MM.1S (cell line): ENCODE results near the gene LZTS3.

Source experiments
- DNase-seq: peaks from one replicate; pipeline ENCODE4 v3.0.0-alpha.2; 2015
- H2AFZ ChIP-seq: fragments of 300-600 bp; sonication (generic); 2 replicates; pipeline ENCODE4 v1.6.0; 2016; ENCODE audit warnings: antibody characterized with exemption, low read length
- H3F3A ChIP-seq: fragments of 300-600 bp; sonication (generic); 2 replicates; pipeline ENCODE4 v1.6.1; 2016; ENCODE audit warnings: mild to moderate bottlenecking, antibody characterized with exemption, low read length, moderate library complexity, mixed read lengths; ENCODE audit not compliant: insufficient read depth
- H3K27ac ChIP-seq: fragments of 300-600 bp; sonication (generic); 2 replicates; pipeline ENCODE4 v1.5.1; 2016; ENCODE audit warnings: mild to moderate bottlenecking, low read length
- H3K27me3 ChIP-seq: fragments of 300-600 bp; sonication (generic); replicated peaks from 2 replicates; pipeline ENCODE4 v1.6.0; 2016; ENCODE audit warnings: low read length; ENCODE audit not compliant: insufficient read depth
- H3K36me3 ChIP-seq: fragments of 300-600 bp; sonication (generic); replicated peaks from 2 replicates; pipeline ENCODE4 v1.6.1; 2016; ENCODE audit warnings: mild to moderate bottlenecking, low read length, mixed read lengths; ENCODE audit not compliant: insufficient read depth
- H3K4me1 ChIP-seq: fragments of 300-600 bp; sonication (generic); 2 replicates; pipeline ENCODE4 v1.6.1; 2016; ENCODE audit warnings: low read length, mixed read lengths
- H3K4me2 ChIP-seq: fragments of 300-600 bp; sonication (generic); 2 replicates; pipeline ENCODE4 v1.6.0; 2016; ENCODE audit warnings: low read depth, low read length
- H3K4me3 ChIP-seq: fragments of 300-600 bp; sonication (generic); 2 replicates; pipeline ENCODE4 v1.5.1; 2016; ENCODE audit warnings: low read length, mixed read lengths
- H3K79me2 ChIP-seq: fragments of 300-600 bp; sonication (generic); 2 replicates; pipeline ENCODE4 v1.6.1; 2016; ENCODE audit warnings: mixed run types, low read length, mixed read lengths
- H3K9ac ChIP-seq: fragments of 300-600 bp; sonication (generic); 2 replicates; pipeline ENCODE4 v1.6.1; 2016; ENCODE audit warnings: low read length, mixed read lengths
- H3K9me2 ChIP-seq: fragments of 300-600 bp; sonication (generic); replicated peaks from 2 replicates; pipeline ENCODE4 v1.6.1; 2016; ENCODE audit warnings: mild to moderate bottlenecking, low read length, mixed read lengths; ENCODE audit not compliant: insufficient read depth
- H3K9me3 ChIP-seq: fragments of 300-600 bp; sonication (generic); replicated peaks from 2 replicates; pipeline ENCODE4 v1.6.1; 2016; ENCODE audit warnings: mild to moderate bottlenecking, low read length, mixed read lengths; ENCODE audit not compliant: insufficient read depth
- H4K20me1 ChIP-seq: fragments of 300-600 bp; sonication (generic); 2 replicates; pipeline ENCODE4 v1.6.1; 2016; ENCODE audit warnings: mild to moderate bottlenecking, low read length, moderate library complexity, mixed read lengths; ENCODE audit not compliant: insufficient read depth
- EZH2 ChIP-seq: fragments of 300-600 bp; sonication (generic); optimal IDR thresholded peaks from 2 replicates; pipeline ENCODE3; 2017; ENCODE audit warnings: low read depth, mild to moderate bottlenecking, antibody characterized with exemption, low read length, mixed read lengths
- EZH2phosphoT487 ChIP-seq: fragments of 300-600 bp; sonication (generic); IDR thresholded peaks from 2 replicates; pipeline ENCODE4 v1.6.1; 2018; ENCODE audit warnings: antibody characterized with exemption, low read length
- TF ChIP-seq, protein P1 (sequence below): fragments of 300-600 bp; sonication (generic); IDR thresholded peaks from 2 replicates; pipeline ENCODE4 v1.5.1; 2016; ENCODE audit warnings: antibody characterized with exemption, low read length, mixed read lengths

LZTS3 gene

DNA sequence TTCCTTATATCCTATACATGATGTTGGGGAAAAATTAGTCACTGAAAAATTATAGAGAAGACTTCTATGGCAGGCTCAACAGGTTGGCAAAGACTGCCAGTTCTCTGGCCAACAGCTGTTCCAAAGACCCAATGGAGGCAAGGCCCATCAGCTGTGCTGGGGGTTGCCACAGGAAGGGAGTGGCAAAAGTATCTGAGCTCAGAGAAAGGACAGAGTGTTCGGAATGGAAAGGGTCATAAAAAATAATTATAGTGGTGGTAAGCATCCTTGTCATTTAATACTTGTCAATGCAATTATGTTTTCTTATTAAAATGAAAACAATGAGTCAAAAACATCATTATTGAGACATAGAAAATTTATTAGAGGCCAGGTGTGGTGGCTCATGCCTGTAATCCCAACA is 49.8 kb downstream of the LZTS3 start:
- H3K27ac ChIP-seq = no peak overlapping the region
- TF ChIP-seq EZH2 = no peak
- TF ChIP-seq, protein P1, sequence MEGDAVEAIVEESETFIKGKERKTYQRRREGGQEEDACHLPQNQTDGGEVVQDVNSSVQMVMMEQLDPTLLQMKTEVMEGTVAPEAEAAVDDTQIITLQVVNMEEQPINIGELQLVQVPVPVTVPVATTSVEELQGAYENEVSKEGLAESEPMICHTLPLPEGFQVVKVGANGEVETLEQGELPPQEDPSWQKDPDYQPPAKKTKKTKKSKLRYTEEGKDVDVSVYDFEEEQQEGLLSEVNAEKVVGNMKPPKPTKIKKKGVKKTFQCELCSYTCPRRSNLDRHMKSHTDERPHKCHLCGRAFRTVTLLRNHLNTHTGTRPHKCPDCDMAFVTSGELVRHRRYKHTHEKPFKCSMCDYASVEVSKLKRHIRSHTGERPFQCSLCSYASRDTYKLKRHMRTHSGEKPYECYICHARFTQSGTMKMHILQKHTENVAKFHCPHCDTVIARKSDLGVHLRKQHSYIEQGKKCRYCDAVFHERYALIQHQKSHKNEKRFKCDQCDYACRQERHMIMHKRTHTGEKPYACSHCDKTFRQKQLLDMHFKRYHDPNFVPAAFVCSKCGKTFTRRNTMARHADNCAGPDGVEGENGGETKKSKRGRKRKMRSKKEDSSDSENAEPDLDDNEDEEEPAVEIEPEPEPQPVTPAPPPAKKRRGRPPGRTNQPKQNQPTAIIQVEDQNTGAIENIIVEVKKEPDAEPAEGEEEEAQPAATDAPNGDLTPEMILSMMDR = no peak
- no peak for TF ChIP-seq EZH2phosphoT487

DNA sequence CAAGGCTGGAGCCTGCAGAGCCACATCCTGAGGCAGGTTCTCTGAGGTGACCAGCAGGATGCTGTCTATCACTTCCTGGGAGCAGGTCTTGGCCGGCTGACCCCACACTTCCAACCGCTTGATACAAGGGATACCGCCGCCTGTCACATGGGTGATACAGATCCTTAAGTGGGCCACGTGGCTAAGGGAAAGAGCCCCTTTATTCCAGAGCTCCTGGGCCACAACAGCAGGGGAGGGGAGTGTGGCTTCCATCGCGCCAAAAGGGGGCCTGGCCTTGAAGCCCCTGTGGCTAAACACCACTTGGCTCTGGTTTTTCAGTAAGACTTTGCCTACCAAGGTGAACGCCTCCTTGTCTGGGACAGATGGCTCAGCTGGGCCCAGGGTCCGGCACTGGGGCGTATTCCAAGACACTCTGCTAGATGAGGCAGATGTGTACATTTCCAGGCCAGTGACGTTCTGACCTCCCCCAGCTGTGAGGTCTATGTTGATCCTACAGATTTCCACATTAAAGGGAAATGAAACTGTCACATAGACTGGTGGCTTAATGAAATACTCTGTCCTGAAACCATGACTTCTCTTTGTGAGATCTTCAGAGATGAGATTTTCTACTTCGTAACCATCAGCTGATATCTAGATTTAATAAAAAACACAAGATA is 51.3 kb downstream of the LZTS3 start:
- no peak for DNase-seq
- Histone ChIP-seq H3K9ac (no peak overlapping the region), H4K20me1 (no peaks in the 10 kb centered on the region)

More for the DNA sequence above, 49.8 kb downstream of the LZTS3 start:
- Histone ChIP-seq H3K79me2 (no peaks in the 10 kb centered on the region), H2AFZ (no peak overlapping the region), H3F3A (no peaks in the 10 kb centered on the region), H3K4me1 (no peaks in the 10 kb centered on the region), H3K4me3 (no peak overlapping the region), H4K20me1 (no peaks in the 10 kb centered on the region), H3K4me2 (no peak overlapping the region), H3K27me3 (no peaks in the 10 kb centered on the region), H3K9ac (no peak overlapping the region), H3K9me2 (no peaks in the 10 kb centered on the region), H3K9me3 (no peaks in the 10 kb centered on the region), H3K36me3 (0 out of 2 replicates have a peak, but pooled peaks cover 8% of the 10 kb centered on the region)
- no peak for DNase-seq

DNA sequence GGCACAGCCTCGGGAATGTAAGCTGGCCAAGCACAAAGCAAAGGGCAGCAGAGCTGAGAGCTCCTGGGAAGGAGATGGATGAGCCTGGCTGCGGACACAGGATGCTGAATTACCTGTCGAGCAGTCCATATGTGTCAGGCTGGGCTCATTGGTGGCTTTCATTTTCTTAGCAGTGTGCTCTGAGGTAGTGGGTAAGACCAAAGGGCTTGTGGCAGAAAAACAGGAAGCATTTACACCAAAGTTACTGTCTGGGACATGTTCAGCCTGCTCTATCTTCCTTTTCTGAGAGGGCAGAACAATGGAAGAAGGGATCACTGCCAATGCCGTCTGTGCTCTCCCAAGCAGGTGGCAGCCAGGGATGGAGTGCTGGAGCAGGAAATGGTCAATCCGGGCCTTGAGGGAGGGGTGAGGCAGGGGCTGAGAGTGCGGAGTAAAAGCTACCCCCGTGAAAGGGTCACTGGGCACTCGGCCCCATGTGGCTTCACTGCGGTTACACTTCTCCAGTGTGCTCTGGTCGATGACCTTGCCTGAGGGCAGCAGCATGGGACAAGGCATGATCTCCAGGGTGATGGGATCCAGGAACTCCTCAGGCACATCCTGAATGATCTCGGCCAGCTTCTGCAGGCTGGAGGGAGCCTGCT is 52.0 kb downstream of the LZTS3 start:
- Histone ChIP-seq H3K36me3 (0 out of 2 replicates have a peak, but pooled peaks cover 8% of the 10 kb centered on the region), H3K9me3 (no peaks in the 10 kb centered on the region), H2AFZ (no peak overlapping the region), H3K79me2 (no peaks in the 10 kb centered on the region), H3K4me3 (no peak overlapping the region), H4K20me1 (no peaks in the 10 kb centered on the region), H3K9ac (no peak overlapping the region), H3K27ac (no peak overlapping the region), H3K9me2 (no peaks in the 10 kb centered on the region), H3K27me3 (no peaks in the 10 kb centered on the region), H3K4me2 (no peak overlapping the region), H3K4me1 (no peaks in the 10 kb centered on the region), H3F3A (no peaks in the 10 kb centered on the region)
- no peak for DNase-seq
- no peak for TF ChIP-seq EZH2phosphoT487
- TF ChIP-seq, protein P1 = no peak

More for the DNA sequence above, 51.3 kb downstream of the LZTS3 start:
- no peaks in the 10 kb centered on the region for H3F3A ChIP-seq
- no peak overlapping the region for H2AFZ ChIP-seq
- H3K27me3 ChIP-seq = no peaks in the 10 kb centered on the region
- H3K9me3 ChIP-seq = no peaks in the 10 kb centered on the region
- H3K9me2 ChIP-seq = no peaks in the 10 kb centered on the region
- TF ChIP-seq EZH2phosphoT487 = no peak
- no peak for TF ChIP-seq EZH2
- TF ChIP-seq, protein P1 = no peak
- H3K4me3 ChIP-seq = no peak overlapping the region
- H3K36me3 ChIP-seq = 0 out of 2 replicates have a peak, but pooled peaks cover 8% of the 10 kb centered on the region
- no peaks in the 10 kb centered on the region for H3K4me1 ChIP-seq
- H3K79me2 ChIP-seq = no peaks in the 10 kb centered on the region
- no peak overlapping the region for H3K4me2 ChIP-seq
- H3K27ac ChIP-seq = no peak overlapping the region
